K562 (cell line): ENCODE results near the gene GGA3. TPM values are rescaled to one million over a fixed set of nuclear protein-coding genes. Genes with fewer than 3 reads are reported as not detected.

ENCODE experiments used
- CREB1 ChIP-seq, 2 experiments: sonication (generic) in 1 of 2; formaldehyde crosslinking in 1 of 2; IDR thresholded peaks; 2 replicates each; pipeline versions ENCODE4 v1.6.1 to v1.8.0; 2012 to 2022; ENCODE audit warnings: inconsistent platforms in 1 of 2, mild to moderate bottlenecking in 1 of 2, missing genetic modification reagents in 1 of 2, moderate library complexity in 1 of 2
- EWSR1 ChIP-seq: fragments of 450-650 bp; IDR thresholded peaks from 2 replicates; pipeline ENCODE4 v1.6.1; 2018; ENCODE audit warnings: borderline replicate concordance, mild to moderate bottlenecking, low read depth, moderate library complexity; ENCODE audit not compliant: partially characterized antibody
- FOXK2 ChIP-seq, 2 experiments: fragments of 450-650 bp; IDR thresholded peaks in 1 of 2; conservative IDR thresholded peaks in 1 of 2; 2 replicates each; pipeline ENCODE4 v1.6.1; 2016; ENCODE audit warnings: low read depth in 2 of 2, mild to moderate bottlenecking in 1 of 2
- HNRNPUL1 ChIP-seq: fragments of 200-400 bp; formaldehyde crosslinking; IDR thresholded peaks from 2 replicates; pipeline ENCODE4 v1.6.1; 2017; ENCODE audit warnings: low read length
- HSF4 ChIP-seq: fragments of 250-450 bp; sonication (Bioruptor Pico); IDR thresholded peaks from 2 replicates; pipeline ENCODE4 v2.1.2; 2022; ENCODE audit warnings: mild to moderate bottlenecking, moderate library complexity, borderline replicate concordance
- NR2F6 ChIP-seq: fragments of 450-650 bp; formaldehyde crosslinking; IDR thresholded peaks from 2 replicates; pipeline ENCODE4 v1.4.0; 2020; ENCODE audit warnings: mild to moderate bottlenecking
- SAFB2 ChIP-seq: fragments of 200-400 bp; formaldehyde crosslinking; IDR thresholded peaks from 2 replicates; pipeline ENCODE4 v1.6.1; 2018; ENCODE audit warnings: borderline replicate concordance, low read length, low read depth, moderate library complexity; ENCODE audit not compliant: severe bottlenecking
- SMARCA5 ChIP-seq: fragments of 450-650 bp; IDR thresholded peaks from 2 replicates; pipeline ENCODE4 v1.6.1; 2016
- SRSF3 ChIP-seq: fragments of 200-400 bp; formaldehyde crosslinking; IDR thresholded peaks from 2 replicates; pipeline ENCODE4 v1.6.1; 2016; ENCODE audit warnings: mild to moderate bottlenecking, low read length, moderate library complexity; ENCODE audit not compliant: insufficient read depth
- YY1 ChIP-seq, 3 experiments: IDR thresholded peaks; 2 replicates each; pipeline ENCODE4 v1.6.1; 2011; ENCODE audit warnings: low read length in 2 of 3, mild to moderate bottlenecking in 2 of 3, moderate library complexity in 2 of 3, borderline replicate concordance in 1 of 3, control low read depth in 1 of 3, low read depth in 1 of 3; ENCODE audit not compliant: insufficient read depth in 3 of 3, insufficient replicate concordance in 2 of 3, control insufficient read depth in 1 of 3, insufficient read length in 1 of 3; ENCODE audit errors: extremely low read depth in 1 of 3
- ZNF197 ChIP-seq: fragments of 200-800 bp; sonication (Bioruptor generic); IDR thresholded peaks from 2 replicates; pipeline ENCODE4 v1.6.1; 2016; ENCODE audit warnings: low read depth, missing genetic modification characterization, missing compliant biosample characterization
- ZNF445 ChIP-seq: fragments of 250-450 bp; sonication (Bioruptor Pico); IDR thresholded peaks from 2 replicates; pipeline ENCODE4 v1.4.0; 2020; ENCODE audit warnings: low read depth, mild to moderate bottlenecking, moderate library complexity
- ZNF551 ChIP-seq: fragments of 250-450 bp; sonication (Bioruptor Pico); IDR thresholded peaks from 2 replicates; pipeline ENCODE4 v1.5.0; 2021; ENCODE audit warnings: mild to moderate bottlenecking, moderate library complexity
- polyA plus RNA-seq, 8 experiments: library from polyadenylated mRNA; depleted of rRNA in 4 of 8; stranded (reverse) in 5 of 8; unstranded in 3 of 8; fragments of >200 nt; fragmentation: Nextera tagmentation in 2 of 8; fragmentation: Illumina TruSeq in 1 of 8; extraction: Ambion mirVana in 2 of 8; extraction: Trizol in 1 of 8; gene quantifications; 2 replicates each; pipeline versions ENCODE4 v1.2.1 to v1.2.3, GENCODE V29; 2011 to 2014; ENCODE audit warnings: inconsistent platforms in 1 of 8, missing spikeins in 1 of 8
- total RNA-seq, 7 experiments: library from RNA; depleted of rRNA in 6 of 7; stranded (reverse); fragments of >200 nt in 6 of 7; fragmentation: Illumina TruSeq in 2 of 7; extraction: Trizol in 2 of 7; gene quantifications; 2 replicates each; pipeline versions ENCODE4 v1.2.1 to v1.2.3, GENCODE V29; 2011 to 2021; ENCODE audit warnings: low replicate concordance in 1 of 7
- TF ChIP-seq, protein P1 (sequence below): fragments of 450-650 bp; IDR thresholded peaks from one replicate; pipeline ENCODE4 v1.6.1; 2018; ENCODE audit warnings: mild to moderate bottlenecking, moderate library complexity; ENCODE audit not compliant: partially characterized antibody
- TF ChIP-seq, protein P2 (sequence below): fragments of 250-450 bp; sonication (Bioruptor Pico); IDR thresholded peaks from 2 replicates; pipeline ENCODE4 v1.4.0; 2020; ENCODE audit warnings: mild to moderate bottlenecking, moderate library complexity
- TF ChIP-seq, protein P3 (sequence below), 3 experiments: fragments of 200-800 bp in 1 of 3; sonication (Bioruptor generic) in 1 of 3; sonication (generic) in 1 of 3; formaldehyde crosslinking in 1 of 3; IDR thresholded peaks; 2 replicates each; pipeline versions ENCODE4 v1.6.1 to v1.8.0; 2016 to 2022; ENCODE audit warnings: mild to moderate bottlenecking in 2 of 3, missing compliant biosample characterization in 2 of 3, missing genetic modification characterization in 2 of 3, missing genetic modification reagents in 1 of 3
- TF ChIP-seq, protein P4 (sequence below): fragments of 250-450 bp; sonication (Bioruptor Pico); IDR thresholded peaks from 2 replicates; pipeline ENCODE4 v1.9.0; 2021; ENCODE audit warnings: mild to moderate bottlenecking, inconsistent platforms

The GGA3 gene
- total and polyA plus RNA-seq, 9 of the 15 experiments (the other 6 are each of a cell fraction or from before 2014, with no cell fraction given) = 5.7 to 64.9 (median 25.4) TPM

DNA sequence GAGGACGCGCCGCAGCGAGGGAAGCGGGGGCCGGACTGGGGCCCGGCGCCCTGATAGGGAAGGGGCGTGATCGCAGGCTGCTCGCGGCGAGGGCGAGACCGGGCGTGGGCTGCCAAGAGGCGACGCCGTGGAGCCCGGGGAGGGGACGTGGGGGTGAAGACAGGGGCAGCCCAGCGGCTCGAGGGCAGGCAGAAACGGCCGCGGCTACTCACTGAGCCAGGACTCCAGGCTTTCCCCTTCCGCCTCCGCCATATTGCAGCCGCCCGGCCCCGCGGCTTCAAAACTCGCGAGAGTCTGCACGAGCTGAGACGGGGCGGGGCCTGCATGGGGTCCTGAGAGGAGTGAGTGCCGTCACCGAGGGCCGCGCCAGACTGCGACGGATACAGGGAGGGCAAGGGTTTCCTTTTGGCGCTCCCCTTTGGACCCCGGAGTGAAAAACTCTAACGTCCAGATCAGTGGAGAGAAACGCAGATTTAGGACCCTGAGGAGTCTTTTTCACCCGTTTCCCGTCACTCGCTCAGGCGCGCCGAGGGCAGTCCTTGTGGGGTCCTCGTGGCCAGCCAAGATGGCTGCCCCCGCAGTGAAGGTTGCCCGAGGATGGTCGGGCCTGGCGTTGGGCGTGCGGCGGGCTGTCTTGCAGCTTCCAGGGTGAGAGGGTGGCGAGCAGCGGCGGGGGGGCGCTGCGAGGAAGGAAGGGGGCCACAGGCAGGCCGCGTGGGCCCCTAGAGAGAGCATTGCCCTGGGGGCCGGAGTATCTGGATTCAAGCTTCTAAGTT is at the start of gene GGA3, which contains the start of gene MRPS7 (continued):
- TF ChIP-seq ZNF551 (no peak), YY1 (IDR thresholded peaks at IDR 0.05; ENCODE audit: borderline replicate concordance in 1 of 3, control insufficient read depth in 1 of 3, extremely low read depth in 1 of 3, insufficient read depth in 3 of 3, insufficient read length in 1 of 3, insufficient replicate concordance in 2 of 3, low read depth in 1 of 3, low read length in 2 of 3) (peak; percentile 45 to 87 (median 86)), ZNF197 (CRISPR knock-in tag) (0 out of 2 replicates have a peak, but pooled peaks have one; percentile 46), FOXK2 (conservative IDR thresholded peaks at IDR 0.05 in 1 of 2, IDR thresholded peaks at IDR 0.05 in 1 of 2; ENCODE audit: low read depth in 2 of 2) (no peak; a peak in 2 of 4 replicates), SAFB2 (no peak), NR2F6 (CRISPR knock-in tag) (peak; percentile 77), CREB1 (IDR thresholded peaks at IDR 0.05) (peak; percentile 59), CREB1 (CRISPR knock-in tag; IDR thresholded peaks at IDR 0.05) (peak; percentile 84), ZNF445 (CRISPR knock-in tag) (0 out of 2 replicates have a peak, but pooled peaks have one; percentile 44), SMARCA5 (no peak), EWSR1 (no peak), HSF4 (CRISPR knock-in tag) (no peak), HNRNPUL1 (no peak), SRSF3 (no peak)
- TF ChIP-seq, protein P1, sequence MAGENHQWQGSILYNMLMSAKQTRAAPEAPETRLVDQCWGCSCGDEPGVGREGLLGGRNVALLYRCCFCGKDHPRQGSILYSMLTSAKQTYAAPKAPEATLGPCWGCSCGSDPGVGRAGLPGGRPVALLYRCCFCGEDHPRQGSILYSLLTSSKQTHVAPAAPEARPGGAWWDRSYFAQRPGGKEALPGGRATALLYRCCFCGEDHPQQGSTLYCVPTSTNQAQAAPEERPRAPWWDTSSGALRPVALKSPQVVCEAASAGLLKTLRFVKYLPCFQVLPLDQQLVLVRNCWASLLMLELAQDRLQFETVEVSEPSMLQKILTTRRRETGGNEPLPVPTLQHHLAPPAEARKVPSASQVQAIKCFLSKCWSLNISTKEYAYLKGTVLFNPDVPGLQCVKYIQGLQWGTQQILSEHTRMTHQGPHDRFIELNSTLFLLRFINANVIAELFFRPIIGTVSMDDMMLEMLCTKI = no peak
- TF ChIP-seq, protein P2, sequence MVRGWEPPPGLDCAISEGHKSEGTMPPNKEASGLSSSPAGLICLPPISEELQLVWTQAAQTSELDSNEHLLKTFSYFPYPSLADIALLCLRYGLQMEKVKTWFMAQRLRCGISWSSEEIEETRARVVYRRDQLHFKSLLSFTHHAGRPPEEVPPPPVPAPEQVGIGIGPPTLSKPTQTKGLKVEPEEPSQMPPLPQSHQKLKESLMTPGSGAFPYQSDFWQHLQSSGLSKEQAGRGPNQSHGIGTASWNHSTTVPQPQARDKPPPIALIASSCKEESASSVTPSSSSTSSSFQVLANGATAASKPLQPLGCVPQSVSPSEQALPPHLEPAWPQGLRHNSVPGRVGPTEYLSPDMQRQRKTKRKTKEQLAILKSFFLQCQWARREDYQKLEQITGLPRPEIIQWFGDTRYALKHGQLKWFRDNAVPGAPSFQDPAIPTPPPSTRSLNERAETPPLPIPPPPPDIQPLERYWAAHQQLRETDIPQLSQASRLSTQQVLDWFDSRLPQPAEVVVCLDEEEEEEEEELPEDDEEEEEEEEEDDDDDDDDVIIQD = no peak
- TF ChIP-seq, protein P3, sequence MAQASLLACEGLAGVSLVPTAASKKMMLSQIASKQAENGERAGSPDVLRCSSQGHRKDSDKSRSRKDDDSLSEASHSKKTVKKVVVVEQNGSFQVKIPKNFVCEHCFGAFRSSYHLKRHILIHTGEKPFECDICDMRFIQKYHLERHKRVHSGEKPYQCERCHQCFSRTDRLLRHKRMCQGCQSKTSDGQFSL (CRISPR knock-in tag; IDR thresholded peaks at IDR 0.05) = peak; percentile 81
- TF ChIP-seq, protein P3 (tag; IDR thresholded peaks at IDR 0.05) = no peak
- TF ChIP-seq, protein P4, sequence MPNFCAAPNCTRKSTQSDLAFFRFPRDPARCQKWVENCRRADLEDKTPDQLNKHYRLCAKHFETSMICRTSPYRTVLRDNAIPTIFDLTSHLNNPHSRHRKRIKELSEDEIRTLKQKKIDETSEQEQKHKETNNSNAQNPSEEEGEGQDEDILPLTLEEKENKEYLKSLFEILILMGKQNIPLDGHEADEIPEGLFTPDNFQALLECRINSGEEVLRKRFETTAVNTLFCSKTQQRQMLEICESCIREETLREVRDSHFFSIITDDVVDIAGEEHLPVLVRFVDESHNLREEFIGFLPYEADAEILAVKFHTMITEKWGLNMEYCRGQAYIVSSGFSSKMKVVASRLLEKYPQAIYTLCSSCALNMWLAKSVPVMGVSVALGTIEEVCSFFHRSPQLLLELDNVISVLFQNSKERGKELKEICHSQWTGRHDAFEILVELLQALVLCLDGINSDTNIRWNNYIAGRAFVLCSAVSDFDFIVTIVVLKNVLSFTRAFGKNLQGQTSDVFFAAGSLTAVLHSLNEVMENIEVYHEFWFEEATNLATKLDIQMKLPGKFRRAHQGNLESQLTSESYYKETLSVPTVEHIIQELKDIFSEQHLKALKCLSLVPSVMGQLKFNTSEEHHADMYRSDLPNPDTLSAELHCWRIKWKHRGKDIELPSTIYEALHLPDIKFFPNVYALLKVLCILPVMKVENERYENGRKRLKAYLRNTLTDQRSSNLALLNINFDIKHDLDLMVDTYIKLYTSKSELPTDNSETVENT (CRISPR knock-in tag) = no peak
